Keratinocyte (primary cell): ENCODE results near the gene C15orf40. TPM values are rescaled to one million over a fixed set of nuclear protein-coding genes. Genes with fewer than 3 reads are reported as not detected.
"Not testable (repeated sequence)": the region's sequence is repeated elsewhere in the genome, so short reads cannot be mapped to it uniquely, and the experiment has no call there.

ENCODE experiments used
- DNase-seq: peaks from one replicate; pipeline ENCODE4 v3.0.0-alpha.2; 2011; ENCODE audit warnings: low read depth, missing footprints, low spot score
- FAIRE-seq: peaks from 2 replicates; lab custom pipeline; 2011; peaks lifted over from hg19 to GRCh38; lab: Jason Lieb, UNC
- H2AFZ ChIP-seq: 2 replicates; pipeline ENCODE4 v1.6.0; 2012; ENCODE audit warnings: low read length, control low read depth, inconsistent platforms; ENCODE audit not compliant: control insufficient read depth
- H3K27ac ChIP-seq: 2 replicates; pipeline ENCODE4 v1.5.1; 2011; ENCODE audit warnings: low read length; ENCODE audit not compliant: control insufficient read depth, insufficient read depth
- H3K27me3 ChIP-seq: 3 replicates; pipeline ENCODE4 v1.6.0; 2011; ENCODE audit warnings: low read length; ENCODE audit not compliant: control insufficient read depth, insufficient read depth; ENCODE audit errors: extremely low read depth
- H3K36me3 ChIP-seq, 2 experiments: 2 replicates in 1 of 2; 3 replicates in 1 of 2; pipeline ENCODE4 v1.5.1; 2011; ENCODE audit warnings: low read length in 2 of 2, mild to moderate bottlenecking in 1 of 2; ENCODE audit not compliant: control insufficient read depth in 2 of 2, insufficient read depth in 2 of 2; ENCODE audit errors: extremely low read depth in 1 of 2
- H3K4me1 ChIP-seq: 3 replicates; pipeline ENCODE4 v1.5.1; 2011; ENCODE audit warnings: low read length; ENCODE audit not compliant: control insufficient read depth, insufficient read depth; ENCODE audit errors: extremely low read depth
- H3K4me2 ChIP-seq: 3 replicates; pipeline ENCODE4 v1.6.0; 2011; ENCODE audit warnings: low read depth, low read length; ENCODE audit not compliant: control insufficient read depth, insufficient read depth; ENCODE audit errors: extremely low read depth
- H3K4me3 ChIP-seq, 3 experiments: fragments of 200-600 bp in 1 of 3; sonication (generic) in 1 of 3; 2 replicates in 2 of 3; 3 replicates in 1 of 3; pipeline ENCODE4 v1.5.1; 2011 to 2016; ENCODE audit warnings: low read length in 3 of 3, mild to moderate bottlenecking in 3 of 3, control low read depth in 2 of 3, inconsistent platforms in 1 of 3, low read depth in 1 of 3, mixed read lengths in 1 of 3, mixed run types in 1 of 3, moderate library complexity in 1 of 3; ENCODE audit not compliant: control insufficient read depth in 2 of 3, insufficient read depth in 2 of 3; ENCODE audit errors: extremely low read depth in 1 of 3
- H3K79me2 ChIP-seq: 2 replicates; pipeline ENCODE4 v1.6.0; 2012; ENCODE audit warnings: low read length; ENCODE audit not compliant: control insufficient read depth, insufficient read depth
- H3K9ac ChIP-seq: 3 replicates; pipeline ENCODE4 v1.6.0; 2011; ENCODE audit warnings: low read length; ENCODE audit not compliant: control insufficient read depth, insufficient read depth; ENCODE audit errors: extremely low read depth
- H3K9me1 ChIP-seq: 3 replicates; pipeline ENCODE4 v1.6.0; 2011; ENCODE audit warnings: low read length; ENCODE audit not compliant: control insufficient read depth, insufficient read depth; ENCODE audit errors: extremely low read depth
- H3K9me3 ChIP-seq: 2 replicates; pipeline ENCODE4 v1.5.1; 2012; ENCODE audit warnings: low read depth, low read length; ENCODE audit not compliant: control insufficient read depth
- H4K20me1 ChIP-seq: 3 replicates; pipeline ENCODE4 v1.6.0; 2011; ENCODE audit warnings: low read length; ENCODE audit not compliant: control insufficient read depth, insufficient read depth; ENCODE audit errors: extremely low read depth
- EZH2 ChIP-seq: IDR thresholded peaks from one replicate; pipeline ENCODE4 v1.6.1; 2012; ENCODE audit warnings: inconsistent platforms, mild to moderate bottlenecking, low read length, moderate library complexity
- dilution Hi-C: fragments of 300-500 bp; cut with MboI; formaldehyde crosslinking; loops from one replicate; pipeline ENCODE4 v1.7.0; 2020; ENCODE audit warnings: low sequenced_read_pairs; ENCODE audit not compliant: extremely low pct_ligation_motif_present
- polyA plus RNA-seq, 5 experiments: library from polyadenylated mRNA; depleted of rRNA in 3 of 5; stranded (reverse) in 3 of 5; stranded (forward) in 1 of 5; unstranded in 1 of 5; fragments of >200 nt; gene quantifications; 1 replicate in 1 of 5; 2 replicates in 3 of 5; 3 replicates in 1 of 5; pipeline versions ENCODE4 v1.2.1 to v1.2.3, GENCODE V29; 2011 to 2012; ENCODE audit warnings: missing spikeins in 2 of 5, low read depth in 1 of 5, low replicate concordance in 1 of 5
- TF ChIP-seq, protein P1 (sequence below), 3 experiments: IDR thresholded peaks in 1 of 3; conservative IDR thresholded peaks in 1 of 3; optimal IDR thresholded peaks in 1 of 3; 2 replicates in 2 of 3; 3 replicates in 1 of 3; pipeline versions ENCODE3 to v1.5.1; 2011; ENCODE audit warnings: low read length in 3 of 3, mild to moderate bottlenecking in 3 of 3, moderate library complexity in 2 of 3, control low read depth in 1 of 3, inconsistent platforms in 1 of 3; ENCODE audit not compliant: insufficient read depth in 2 of 3; ENCODE audit errors: extremely low read depth in 1 of 3

Gene C15orf40
- polyA plus RNA-seq, 1 donor (not counting 4 experiments of a cell fraction or from before 2014, with no cell fraction given), result 26.6 TPM

- Histone ChIP-seq H3K27ac (no peak overlapping the region), H3K9me3 (no peaks in the 10 kb centered on the region), H4K20me1 (no peaks in the 10 kb centered on the region), H3K27me3 (no peaks in the 10 kb centered on the region), H3K36me3 (no peaks in the 10 kb centered on the region), H2AFZ (no peak overlapping the region), H3K4me1 (no peaks in the 10 kb centered on the region), H3K4me2 (no peak overlapping the region), H3K9ac (no peak overlapping the region), H3K79me2 (peaks cover 78% of the 10 kb centered on the region), H3K4me3 (no peak overlapping the region), H3K9me1 (no peaks in the 10 kb centered on the region)
- dilution Hi-C loops, result no loop called here
- no peak for DNase-seq
- TF ChIP-seq, protein P1, sequence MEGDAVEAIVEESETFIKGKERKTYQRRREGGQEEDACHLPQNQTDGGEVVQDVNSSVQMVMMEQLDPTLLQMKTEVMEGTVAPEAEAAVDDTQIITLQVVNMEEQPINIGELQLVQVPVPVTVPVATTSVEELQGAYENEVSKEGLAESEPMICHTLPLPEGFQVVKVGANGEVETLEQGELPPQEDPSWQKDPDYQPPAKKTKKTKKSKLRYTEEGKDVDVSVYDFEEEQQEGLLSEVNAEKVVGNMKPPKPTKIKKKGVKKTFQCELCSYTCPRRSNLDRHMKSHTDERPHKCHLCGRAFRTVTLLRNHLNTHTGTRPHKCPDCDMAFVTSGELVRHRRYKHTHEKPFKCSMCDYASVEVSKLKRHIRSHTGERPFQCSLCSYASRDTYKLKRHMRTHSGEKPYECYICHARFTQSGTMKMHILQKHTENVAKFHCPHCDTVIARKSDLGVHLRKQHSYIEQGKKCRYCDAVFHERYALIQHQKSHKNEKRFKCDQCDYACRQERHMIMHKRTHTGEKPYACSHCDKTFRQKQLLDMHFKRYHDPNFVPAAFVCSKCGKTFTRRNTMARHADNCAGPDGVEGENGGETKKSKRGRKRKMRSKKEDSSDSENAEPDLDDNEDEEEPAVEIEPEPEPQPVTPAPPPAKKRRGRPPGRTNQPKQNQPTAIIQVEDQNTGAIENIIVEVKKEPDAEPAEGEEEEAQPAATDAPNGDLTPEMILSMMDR (optimal IDR thresholded peaks at IDR 0.05 in 1 of 3, IDR thresholded peaks at IDR 0.05 in 1 of 3, conservative IDR thresholded peaks at IDR 0.05 in 1 of 3; ENCODE audit: extremely low read depth in 1 of 3, insufficient read depth in 2 of 3, low read length in 3 of 3), result no peak
- no peak for TF ChIP-seq EZH2
- no peak for FAIRE-seq
Observed at GRCh38 chr15:83036253-83036652, 24.8 kb upstream of the C15orf40 start.

DNA sequence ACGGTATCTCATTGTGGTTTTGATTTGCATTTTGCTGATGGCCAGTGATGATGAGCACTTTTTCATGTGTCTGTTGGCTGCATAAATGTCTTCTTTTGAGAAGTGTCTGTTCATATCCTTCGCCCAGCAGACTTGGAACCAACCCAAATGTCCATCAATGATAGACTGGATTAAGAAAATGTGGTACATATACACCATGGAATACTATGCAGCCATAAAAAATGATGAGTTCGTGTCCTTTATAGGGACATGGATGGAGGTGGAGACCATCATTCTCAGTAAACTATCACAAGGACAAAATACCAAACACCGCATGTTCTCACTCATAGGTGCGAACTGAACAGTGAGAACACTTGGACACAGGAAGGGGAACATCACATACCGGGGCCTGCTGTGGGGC lies 19.8 kb upstream of the C15orf40 start:
- dilution Hi-C loops, H3K4me2 ChIP-seq, H3K9ac ChIP-seq, H3K36me3 ChIP-seq, H4K20me1 ChIP-seq, H3K4me3 ChIP-seq, H3K9me1 ChIP-seq, H2AFZ ChIP-seq, H3K9me3 ChIP-seq, DNase-seq, FAIRE-seq, H3K27me3 ChIP-seq, H3K4me1 ChIP-seq, H3K27ac ChIP-seq: not testable (repeated sequence)
- peaks cover 34% of the 10 kb centered on the region for H3K79me2 ChIP-seq

DNA sequence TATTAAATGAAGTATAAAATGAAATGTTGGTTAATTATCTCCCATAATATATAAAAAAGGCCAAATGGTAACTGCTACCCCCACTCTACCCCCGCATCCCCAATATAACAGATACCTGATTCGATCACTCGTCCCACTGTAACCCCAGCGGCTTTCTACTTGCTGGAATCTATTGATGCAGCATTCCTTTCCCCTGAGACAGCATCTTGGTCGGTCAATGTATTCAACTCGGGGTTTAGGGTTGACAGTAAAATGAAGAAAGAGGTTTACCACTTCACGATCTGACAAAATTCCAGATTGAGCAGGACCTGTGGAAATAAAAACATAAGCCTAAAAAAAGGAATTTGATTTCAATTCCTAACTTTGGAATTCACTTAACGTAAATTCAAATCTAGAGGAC lies 18.6 kb upstream of the C15orf40 start:
- Histone ChIP-seq H3K4me3 (no peak overlapping the region), H3K36me3 (peaks cover 4 to 6% of the 10 kb centered on the region in 2 experiments), H2AFZ (no peak overlapping the region), H3K27ac (no peak overlapping the region), H3K9me3 (no peaks in the 10 kb centered on the region), H3K4me1 (no peaks in the 10 kb centered on the region), H3K9ac (no peak overlapping the region), H3K27me3 (no peaks in the 10 kb centered on the region), H3K79me2 (peaks cover 29% of the 10 kb centered on the region), H4K20me1 (no peaks in the 10 kb centered on the region), H3K4me2 (no peak overlapping the region), H3K9me1 (no peaks in the 10 kb centered on the region)
- no peak for DNase-seq
- TF ChIP-seq EZH2, result no peak
- TF ChIP-seq, protein P1 (optimal IDR thresholded peaks at IDR 0.05 in 1 of 3, IDR thresholded peaks at IDR 0.05 in 1 of 3, conservative IDR thresholded peaks at IDR 0.05 in 1 of 3; ENCODE audit: extremely low read depth in 1 of 3, insufficient read depth in 2 of 3, low read length in 3 of 3), result no peak
- dilution Hi-C loops, result no loop called here
- no peak for FAIRE-seq
